ENCODE results near the gene KCNQ1OT1. TPM values are rescaled to one million over a fixed set of nuclear protein-coding genes. Genes with fewer than 3 reads are reported as not detected.

KCNQ1OT1 gene
- total RNA-seq, 4 donors from 2014 or later = 0.16 to 0.61 (median 0.30) TPM

- ATAC-seq (peak; percentile 63 to 70), DNase-seq (peak in 1 of 2 donors; percentile 60)
- peak overlapping the region in 3 of 4 donors; percentile 22 to 53 (median 23) for H3K4me3 ChIP-seq
- peaks cover 7 to 11% of the 10 kb centered on the region in 2 donors for H3K4me1 ChIP-seq
- in situ Hi-C loops (cut with MboI; ENCODE audit: low sequenced_read_pairs in 4 of 4) = no loop called here
- H3K9me3 ChIP-seq = peaks cover 0 to 4% (median 0%) of the 10 kb centered on the region in 3 donors
- TF ChIP-seq POLR2A (IDR thresholded peaks at IDR 0.05) (no peak), CTCF (IDR thresholded peaks at IDR 0.05 in 4 of 5, conservative IDR thresholded peaks at IDR 0.05 in 1 of 5) (no peak)
- H3K27ac ChIP-seq = peak overlapping the region in 3 of 4 donors; percentile 46 to 53 (median 46)
- intact Hi-C loops (cut with DNase I; ENCODE audit: low total_unique reads) = no loop called here
- no peaks in the 10 kb centered on the region for H3K36me3 ChIP-seq
- H3K27me3 ChIP-seq = no peaks in the 10 kb centered on the region
Measured at GRCh38 chr11:2708151-2708581, 8.4 kb upstream of the KCNQ1OT1 start.

GRCh38 chr11:2707736-2708135 lies 7.9 kb upstream of the KCNQ1OT1 start:
- DNase-seq (no peak), ATAC-seq (no peak)
- no peak overlapping the region for H3K4me3 ChIP-seq
- no peaks in the 10 kb centered on the region for H3K36me3 ChIP-seq
- H3K4me1 ChIP-seq = peaks cover 11 to 15% of the 10 kb centered on the region in 2 donors
- peaks cover 0 to 4% (median 0%) of the 10 kb centered on the region in 3 donors for H3K9me3 ChIP-seq
- in situ Hi-C loops (cut with MboI; ENCODE audit: low sequenced_read_pairs in 4 of 4) = no loop called here
- TF ChIP-seq CTCF (IDR thresholded peaks at IDR 0.05 in 4 of 5, conservative IDR thresholded peaks at IDR 0.05 in 1 of 5) = no peak
- no peak for TF ChIP-seq POLR2A (IDR thresholded peaks at IDR 0.05)
- H3K27me3 ChIP-seq = no peaks in the 10 kb centered on the region
- no peak overlapping the region for H3K27ac ChIP-seq
- intact Hi-C loops (cut with DNase I; ENCODE audit: low total_unique reads) = no loop called here

GRCh38 chr11:2706321-2706720 lies 6.5 kb upstream of the KCNQ1OT1 start:
- peaks cover 0 to 4% (median 0%) of the 10 kb centered on the region in 3 donors for H3K9me3 ChIP-seq
- intact Hi-C loops (cut with DNase I; ENCODE audit: low total_unique reads) = no loop called here
- ATAC-seq (no peak), DNase-seq (no peak)
- no peaks in the 10 kb centered on the region for H3K27me3 ChIP-seq
- H3K27ac ChIP-seq = no peak overlapping the region
- no peaks in the 10 kb centered on the region for H3K36me3 ChIP-seq
- in situ Hi-C loops (cut with MboI; ENCODE audit: low sequenced_read_pairs in 4 of 4) = no loop called here
- no peak overlapping the region for H3K4me3 ChIP-seq
- peaks cover 20% of the 10 kb centered on the region in 2 donors for H3K4me1 ChIP-seq
- TF ChIP-seq CTCF (IDR thresholded peaks at IDR 0.05 in 4 of 5, conservative IDR thresholded peaks at IDR 0.05 in 1 of 5) = no peak
- no peak for TF ChIP-seq POLR2A (IDR thresholded peaks at IDR 0.05)

GRCh38 chr11:2704896-2705606 lies 5.3 kb upstream of the KCNQ1OT1 start:
- H3K9me3 ChIP-seq = peaks cover 0 to 3% (median 0%) of the 10 kb centered on the region in 3 donors
- TF ChIP-seq CTCF (IDR thresholded peaks at IDR 0.05 in 4 of 5, conservative IDR thresholded peaks at IDR 0.05 in 1 of 5) (no peak), POLR2A (IDR thresholded peaks at IDR 0.05) (no peak)
- intact Hi-C loops (cut with DNase I; ENCODE audit: low total_unique reads) (loop anchor here (5.0 kb wide), 1 partner anchor 173 kb away; no protein-coding TSS in a partner anchor), in situ Hi-C loops (cut with MboI; ENCODE audit: low sequenced_read_pairs in 4 of 4) (no loop called here)
- peaks cover 20% of the 10 kb centered on the region in 2 donors for H3K4me1 ChIP-seq
- ATAC-seq = no peak
- no peaks in the 10 kb centered on the region for H3K27me3 ChIP-seq
- DNase-seq = peak in 1 of 2 donors; percentile 44
- H3K4me3 ChIP-seq = no peak overlapping the region
- H3K27ac ChIP-seq = peak overlapping the region in 1 of 4 donors; percentile 22
- H3K36me3 ChIP-seq = no peaks in the 10 kb centered on the region

All from gastrocnemius medialis (tissue), 4 donors.